GM12878 (cell line): ENCODE data around the gene HEMK1. TPM values are rescaled to one million over a fixed set of nuclear protein-coding genes. Genes with fewer than 3 reads are reported as not detected.

Source experiments
- DPF2 ChIP-seq: fragments of 450-650 bp; IDR thresholded peaks from 2 replicates; pipeline ENCODE4 v1.6.1; 2017; ENCODE audit warnings: mild to moderate bottlenecking
- EZH2 ChIP-seq: IDR thresholded peaks from 2 replicates; pipeline ENCODE4 v1.6.1; 2012; ENCODE audit warnings: low read depth, mild to moderate bottlenecking, control low read depth, inconsistent platforms, low read length, borderline replicate concordance; ENCODE audit not compliant: control insufficient read depth
- HDAC6 ChIP-seq: fragments of 200-600 bp; sonication (generic); IDR thresholded peaks from one replicate; pipeline ENCODE4 v1.8.0; 2017; ENCODE audit warnings: antibody characterized with exemption; ENCODE audit not compliant: unreplicated experiment
- MXI1 ChIP-seq: fragments of 150-350 bp; IDR thresholded peaks from 2 replicates; pipeline ENCODE4 v1.6.1; 2011; ENCODE audit warnings: low read depth, mild to moderate bottlenecking, inconsistent platforms, low read length, improper control_type of control experiment
- MYC ChIP-seq: IDR thresholded peaks from 2 replicates; pipeline ENCODE4 v1.6.1; 2011; ENCODE audit warnings: mild to moderate bottlenecking, low read length, moderate library complexity, inconsistent platforms; ENCODE audit not compliant: insufficient read depth, insufficient replicate concordance, insufficient read length, severe bottlenecking
- POLR2A ChIP-seq: IDR thresholded peaks from 2 replicates; pipeline ENCODE4 v1.6.1; 2011; ENCODE audit warnings: low read depth, mild to moderate bottlenecking, low read length
- RAD21 ChIP-seq: IDR thresholded peaks from 2 replicates; pipeline ENCODE4 v1.6.1; 2011; ENCODE audit warnings: mild to moderate bottlenecking, low read depth, low read length, moderate library complexity; ENCODE audit not compliant: insufficient read depth
- polyA plus RNA-seq, 11 experiments: library from polyadenylated mRNA; depleted of rRNA in 4 of 11; unstranded in 6 of 11; stranded (reverse) in 5 of 11; fragments of >200 nt; fragmentation: Nextera tagmentation in 4 of 11; fragmentation: Illumina TruSeq in 1 of 11; extraction: Ambion mirVana in 4 of 11; extraction: Trizol in 1 of 11; gene quantifications; 1 replicate in 1 of 11; 2 replicates in 10 of 11; pipeline versions ENCODE4 v1.2.1 to v1.2.3, GENCODE V29; 2011 to 2016; ENCODE audit warnings: inconsistent platforms in 2 of 11, missing spikeins in 2 of 11, low read depth in 1 of 11
- total RNA-seq, 4 experiments: library from RNA; depleted of rRNA in 3 of 4; stranded (reverse); fragments of >200 nt in 3 of 4; fragmentation: Illumina TruSeq in 1 of 4; extraction: Trizol in 1 of 4; gene quantifications; 2 replicates each; pipeline versions ENCODE4 v1.2.1 to v1.2.3, GENCODE V29; 2013 to 2021
- TF ChIP-seq, protein P1 (sequence below): IDR thresholded peaks from 2 replicates; pipeline ENCODE4 v1.6.1; 2012; ENCODE audit warnings: improper control_type of control experiment, low read depth, low read length; ENCODE audit not compliant: insufficient replicate concordance

Gene HEMK1
- total and polyA plus RNA-seq, 10 of the 15 experiments (the other 5 are each of a cell fraction or from before 2014, with no cell fraction given): 2.8 to 19.0 (median 12.0) TPM

DNA sequence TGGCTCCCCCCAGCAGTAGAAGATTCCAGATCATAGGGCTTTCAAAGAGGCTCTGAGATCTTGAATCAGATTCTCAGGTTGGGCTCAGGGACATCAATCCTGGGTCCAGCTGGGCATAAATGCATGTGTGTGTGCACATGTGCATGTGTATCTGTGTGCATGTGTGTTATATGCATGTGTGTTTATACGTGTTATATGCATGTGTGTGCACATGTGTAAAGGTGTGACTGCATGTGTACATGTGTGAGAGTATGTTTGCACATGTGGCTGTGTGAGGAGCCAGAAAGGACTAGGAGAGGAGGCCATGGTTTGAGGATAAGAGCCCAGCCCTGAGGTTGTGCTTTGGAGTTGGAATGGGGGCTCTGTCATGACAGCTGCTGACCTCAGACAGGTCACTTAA is 45.9 kb downstream of the HEMK1 start (continued):
- TF ChIP-seq, protein P1, sequence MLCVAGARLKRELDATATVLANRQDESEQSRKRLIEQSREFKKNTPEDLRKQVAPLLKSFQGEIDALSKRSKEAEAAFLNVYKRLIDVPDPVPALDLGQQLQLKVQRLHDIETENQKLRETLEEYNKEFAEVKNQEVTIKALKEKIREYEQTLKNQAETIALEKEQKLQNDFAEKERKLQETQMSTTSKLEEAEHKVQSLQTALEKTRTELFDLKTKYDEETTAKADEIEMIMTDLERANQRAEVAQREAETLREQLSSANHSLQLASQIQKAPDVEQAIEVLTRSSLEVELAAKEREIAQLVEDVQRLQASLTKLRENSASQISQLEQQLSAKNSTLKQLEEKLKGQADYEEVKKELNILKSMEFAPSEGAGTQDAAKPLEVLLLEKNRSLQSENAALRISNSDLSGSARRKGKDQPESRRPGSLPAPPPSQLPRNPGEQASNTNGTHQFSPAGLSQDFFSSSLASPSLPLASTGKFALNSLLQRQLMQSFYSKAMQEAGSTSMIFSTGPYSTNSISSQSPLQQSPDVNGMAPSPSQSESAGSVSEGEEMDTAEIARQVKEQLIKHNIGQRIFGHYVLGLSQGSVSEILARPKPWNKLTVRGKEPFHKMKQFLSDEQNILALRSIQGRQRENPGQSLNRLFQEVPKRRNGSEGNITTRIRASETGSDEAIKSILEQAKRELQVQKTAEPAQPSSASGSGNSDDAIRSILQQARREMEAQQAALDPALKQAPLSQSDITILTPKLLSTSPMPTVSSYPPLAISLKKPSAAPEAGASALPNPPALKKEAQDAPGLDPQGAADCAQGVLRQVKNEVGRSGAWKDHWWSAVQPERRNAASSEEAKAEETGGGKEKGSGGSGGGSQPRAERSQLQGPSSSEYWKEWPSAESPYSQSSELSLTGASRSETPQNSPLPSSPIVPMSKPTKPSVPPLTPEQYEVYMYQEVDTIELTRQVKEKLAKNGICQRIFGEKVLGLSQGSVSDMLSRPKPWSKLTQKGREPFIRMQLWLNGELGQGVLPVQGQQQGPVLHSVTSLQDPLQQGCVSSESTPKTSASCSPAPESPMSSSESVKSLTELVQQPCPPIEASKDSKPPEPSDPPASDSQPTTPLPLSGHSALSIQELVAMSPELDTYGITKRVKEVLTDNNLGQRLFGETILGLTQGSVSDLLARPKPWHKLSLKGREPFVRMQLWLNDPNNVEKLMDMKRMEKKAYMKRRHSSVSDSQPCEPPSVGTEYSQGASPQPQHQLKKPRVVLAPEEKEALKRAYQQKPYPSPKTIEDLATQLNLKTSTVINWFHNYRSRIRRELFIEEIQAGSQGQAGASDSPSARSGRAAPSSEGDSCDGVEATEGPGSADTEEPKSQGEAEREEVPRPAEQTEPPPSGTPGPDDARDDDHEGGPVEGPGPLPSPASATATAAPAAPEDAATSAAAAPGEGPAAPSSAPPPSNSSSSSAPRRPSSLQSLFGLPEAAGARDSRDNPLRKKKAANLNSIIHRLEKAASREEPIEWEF: no peak
- no peak for TF ChIP-seq POLR2A
- no peak for TF ChIP-seq EZH2
- TF ChIP-seq HDAC6: no peak
- TF ChIP-seq MYC: no peak
- no peak for TF ChIP-seq DPF2
- no peak for TF ChIP-seq RAD21
- no peak for TF ChIP-seq MXI1
